Endothelial cell of umbilical vein (primary cell): ENCODE measurements around the gene SMC1B. TPM values are rescaled to one million over a fixed set of nuclear protein-coding genes. Genes with fewer than 3 reads are reported as not detected.
"Not testable (repeated sequence)": the region's sequence is repeated elsewhere in the genome, so short reads cannot be mapped to it uniquely, and the experiment has no call there.

Source experiments
- BruUV-seq: library from RNA; stranded (reverse); fragments of 400-500 nt; replicated peaks from 2 replicates; lab custom pipeline; 2021; lab: Mats Ljungman, UMichigan
- CTCF ChIA-PET: fragments of 300-600, 350-600 bp; sonication (Branson Sonifier 250); formaldehyde crosslinking; loops from one replicate; lab custom pipeline; 2021; ENCODE audit warnings: antibody characterized with exemption, inconsistent platforms; lab: Charles Lee
- POLR2A ChIA-PET: fragments of 300-600, 350-600 bp; sonication (Branson Sonifier 250); formaldehyde crosslinking; loops from one replicate; lab custom pipeline; 2021; ENCODE audit warnings: antibody characterized with exemption, inconsistent platforms; lab: Charles Lee
- DNase-seq: peaks from one replicate; pipeline ENCODE4 v3.0.0-alpha.2; 2011; ENCODE audit warnings: low read depth, low spot score
- FAIRE-seq: peaks from 2 replicates; lab custom pipeline; 2011; peaks lifted over from hg19 to GRCh38; lab: Jason Lieb, UNC
- H2AFZ ChIP-seq: 2 replicates; pipeline ENCODE4 v1.6.0; 2012; ENCODE audit warnings: low read depth, low read length, control low read depth, inconsistent platforms
- H3K27ac ChIP-seq: 2 replicates; pipeline ENCODE4 v1.5.1; 2011; ENCODE audit warnings: low read depth, mild to moderate bottlenecking, control low read depth, low read length, moderate library complexity; ENCODE audit not compliant: insufficient read depth
- H3K27me3 ChIP-seq, 2 experiments: 2 replicates each; pipeline versions ENCODE4 v1.6.0 to v1.6.1; 2011; ENCODE audit warnings: low read length in 2 of 2, mixed read lengths in 1 of 2; ENCODE audit not compliant: control insufficient read depth in 2 of 2, insufficient read depth in 2 of 2
- H3K36me3 ChIP-seq, 2 experiments: 2 replicates in 1 of 2; 3 replicates in 1 of 2; pipeline ENCODE4 v1.5.1; 2011; ENCODE audit warnings: low read length in 2 of 2, mild to moderate bottlenecking in 1 of 2, moderate library complexity in 1 of 2; ENCODE audit not compliant: control insufficient read depth in 2 of 2, insufficient read depth in 2 of 2; ENCODE audit errors: extremely low read depth in 1 of 2
- H3K4me1 ChIP-seq: 3 replicates; pipeline ENCODE4 v1.5.1; 2011; ENCODE audit warnings: mild to moderate bottlenecking, low read length; ENCODE audit not compliant: control insufficient read depth, insufficient read depth; ENCODE audit errors: extremely low read depth
- H3K4me2 ChIP-seq: 2 replicates; pipeline ENCODE4 v1.6.1; 2011; ENCODE audit warnings: low read length, control low read depth, mixed read lengths; ENCODE audit not compliant: insufficient read depth
- H3K4me3 ChIP-seq, 3 experiments: fragments of 200-600 bp in 1 of 3; sonication (generic), shearing (Covaris generic) in 1 of 3; replicated peaks in 1 of 3; 2 replicates each; pipeline ENCODE4 v1.5.1; 2011 to 2016; ENCODE audit warnings: control low read depth in 3 of 3, low read length in 3 of 3, mild to moderate bottlenecking in 2 of 3, inconsistent platforms in 1 of 3, low read depth in 1 of 3, moderate library complexity in 1 of 3; ENCODE audit not compliant: insufficient read depth in 1 of 3
- H3K79me2 ChIP-seq: 2 replicates; pipeline ENCODE4 v1.6.0; 2012; ENCODE audit warnings: low read length, inconsistent platforms; ENCODE audit not compliant: control insufficient read depth, insufficient read depth
- H3K9ac ChIP-seq: replicated peaks from 2 replicates; pipeline ENCODE3; 2011; ENCODE audit warnings: low read length, control low read depth; ENCODE audit not compliant: insufficient read depth; ENCODE audit errors: extremely low read depth
- H3K9me1 ChIP-seq: replicated peaks from 3 replicates; pipeline ENCODE4 v1.6.0; 2011; ENCODE audit warnings: mild to moderate bottlenecking, low read length; ENCODE audit not compliant: control insufficient read depth, insufficient read depth; ENCODE audit errors: extremely low read depth
- H3K9me3 ChIP-seq: replicated peaks from 2 replicates; pipeline ENCODE4 v1.5.1; 2012; ENCODE audit warnings: low read length, inconsistent platforms; ENCODE audit not compliant: control insufficient read depth, insufficient read depth
- H4K20me1 ChIP-seq: replicated peaks from 2 replicates; pipeline ENCODE3; 2011; ENCODE audit warnings: mild to moderate bottlenecking, low read length; ENCODE audit not compliant: control insufficient read depth, insufficient read depth; ENCODE audit errors: extremely low read depth
- EZH2 ChIP-seq: IDR thresholded peaks from 2 replicates; pipeline ENCODE4 v1.6.1; 2012; ENCODE audit warnings: borderline replicate concordance, low read depth, mild to moderate bottlenecking, moderate library complexity, low read length, inconsistent platforms; ENCODE audit not compliant: severe bottlenecking
- FOS ChIP-seq: IDR thresholded peaks from 2 replicates; pipeline ENCODE4 v1.6.1; 2011; ENCODE audit warnings: mild to moderate bottlenecking, low read length, moderate library complexity, borderline replicate concordance; ENCODE audit not compliant: insufficient read depth
- GATA2 ChIP-seq: IDR thresholded peaks from 2 replicates; pipeline ENCODE4 v1.7.0; 2011; ENCODE audit warnings: low read depth, mild to moderate bottlenecking, moderate library complexity, mixed read lengths, low read length; ENCODE audit not compliant: insufficient read length, insufficient read depth
- MAX ChIP-seq: IDR thresholded peaks from 2 replicates; pipeline ENCODE4 v1.6.1; 2011; ENCODE audit not compliant: insufficient read depth, insufficient read length
- MYC ChIP-seq: IDR thresholded peaks from one replicate; pipeline ENCODE4 v1.6.1; 2011; ENCODE audit warnings: mild to moderate bottlenecking, low read depth, low read length
- POLR2A ChIP-seq: IDR thresholded peaks from 2 replicates; pipeline ENCODE4 v1.6.1; 2012; ENCODE audit warnings: low read depth, mild to moderate bottlenecking, control low read depth, low read length
- POLR2AphosphoS5 ChIP-seq: IDR thresholded peaks from 2 replicates; pipeline ENCODE4 v1.6.1; 2012; ENCODE audit warnings: low read depth, mild to moderate bottlenecking, control low read depth, low read length, moderate library complexity; ENCODE audit not compliant: insufficient read depth
- dilution Hi-C: fragments of 300-500 bp; cut with MboI; formaldehyde crosslinking; loops from one replicate; pipeline ENCODE4 v1.15.0; 2019; ENCODE audit warnings: low sequenced_read_pairs; ENCODE audit not compliant: extremely low pct_ligation_motif_present
- intact Hi-C: fragments of 100-400 bp; cut with micrococcal nuclease; formaldehyde crosslinking; loops from one replicate; pipeline ENCODE4 v1.10.0; 2022
- polyA plus RNA-seq, 4 experiments: library from polyadenylated mRNA; depleted of rRNA in 3 of 4; stranded (reverse) in 3 of 4; unstranded in 1 of 4; fragments of >200 nt; gene quantifications; 2 replicates each; pipeline versions ENCODE4 v1.2.1 to v1.2.3, GENCODE V29; 2011 to 2012; ENCODE audit warnings: missing spikeins in 1 of 4
- total RNA-seq: library from RNA; stranded (reverse); gene quantifications from 2 replicates; pipeline ENCODE4 v1.2.3, GENCODE V29; 2021

Gene SMC1B
- total and polyA plus RNA-seq, 2 donors (not counting 3 experiments of a cell fraction or from before 2014, with no cell fraction given) = 0.07 TPM; not detected in 1

GRCh38 chr22:45376703-45377102, 36.7 kb downstream of the SMC1B start:
- Histone ChIP-seq H3K9me1 (no peaks in the 10 kb centered on the region), H3K27ac (no peak overlapping the region), H3K4me3 (no peak overlapping the region), H4K20me1 (no peaks in the 10 kb centered on the region), H3K27me3 (peaks cover 0 to 2% of the 10 kb centered on the region in 2 experiments), H3K9me3 (no peaks in the 10 kb centered on the region), H3K79me2 (no peaks in the 10 kb centered on the region), H3K4me2 (no peak overlapping the region), H3K4me1 (no peaks in the 10 kb centered on the region), H3K36me3 (no peaks in the 10 kb centered on the region), H2AFZ (no peak overlapping the region), H3K9ac (no peak overlapping the region)
- intact Hi-C loops = no loop called here
- no peak for FAIRE-seq
- dilution Hi-C loops = loop anchor here (10.0 kb wide), 1 partner anchor 102 kb away; no protein-coding TSS in a partner anchor
- no peak for TF ChIP-seq GATA2
- no peak for TF ChIP-seq POLR2A
- no peak for TF ChIP-seq EZH2
- no peak for TF ChIP-seq POLR2AphosphoS5
- no peak for TF ChIP-seq MAX
- no peak for TF ChIP-seq FOS
- no TSS peak for BruUV-seq
- peak; percentile 48 for DNase-seq
- POLR2A ChIA-PET = no interaction called here
- CTCF ChIA-PET = interaction anchor here (1.5 kb wide), 1 partner anchor 9 kb away, joined by 3 read pairs; no protein-coding TSS in a partner anchor

- dilution Hi-C loops (loop anchor here (10.0 kb wide), 1 partner anchor 101 kb away; no protein-coding TSS in a partner anchor), intact Hi-C loops (no loop called here)
- ChIA-PET POLR2A (no interaction called here), CTCF (interaction anchor here (0.6 to 1.5 kb wide), 2 partner anchors 10 to 11 kb away, joined by 3 read pairs; no protein-coding TSS in a partner anchor)
- no TSS peak for BruUV-seq
- no peak for TF ChIP-seq MYC
- H3K9me3 ChIP-seq = no peaks in the 10 kb centered on the region
- H2AFZ ChIP-seq = no peak overlapping the region
- H3K27ac ChIP-seq = no peak overlapping the region
- H3K9ac ChIP-seq = no peak overlapping the region
- H3K4me1 ChIP-seq = no peaks in the 10 kb centered on the region
- no peak overlapping the region for H3K4me3 ChIP-seq
- no peak overlapping the region for H3K4me2 ChIP-seq
- no peaks in the 10 kb centered on the region for H3K36me3 ChIP-seq
- H3K9me1 ChIP-seq = no peaks in the 10 kb centered on the region
- FAIRE-seq (no peak), DNase-seq (no peak)
- H3K27me3 ChIP-seq = peaks cover 0 to 2% of the 10 kb centered on the region in 2 experiments
- no peaks in the 10 kb centered on the region for H3K79me2 ChIP-seq
- H4K20me1 ChIP-seq = no peaks in the 10 kb centered on the region
These were observed 37.4 kb downstream of the SMC1B start for GRCh38 chr22:45376009-45376408.

GRCh38 chr22:45373592-45373991, 39.8 kb downstream of the SMC1B start:
- H3K79me2 ChIP-seq, H3K4me3 ChIP-seq, H3K4me2 ChIP-seq, intact Hi-C loops, H3K9me3 ChIP-seq, H3K9me1 ChIP-seq, H3K36me3 ChIP-seq, H2AFZ ChIP-seq, FAIRE-seq, H4K20me1 ChIP-seq, POLR2A ChIA-PET, H3K9ac ChIP-seq, H3K27ac ChIP-seq, H3K4me1 ChIP-seq, H3K27me3 ChIP-seq, BruUV-seq, DNase-seq: not testable (repeated sequence)
- CTCF ChIA-PET = interaction anchor here (1.3 kb wide), 1 partner anchor 40 kb away, joined by 3 read pairs; the partner anchor contains the start of genes RIBC2 and SMC1B
- dilution Hi-C loops = loop anchor here (10.0 kb wide), 1 partner anchor 99 kb away; no protein-coding TSS in a partner anchor
